H1 (cell line): Measurements from ENCODE around the gene PIEZO1. TPM values are rescaled to one million over a fixed set of nuclear protein-coding genes. Genes with fewer than 3 reads are reported as not detected.
A peak's percentile ranks its signal among the peaks of the same experiment; 100 is the strongest.

Experiments used
- CTCF ChIA-PET: fragments of 300-600 bp; sonication (Branson Sonifier 250); formaldehyde crosslinking; loops from one replicate; lab custom pipeline; 2021; ENCODE audit not compliant: partially characterized antibody; lab: Charles Lee
- POLR2A ChIA-PET: fragments of 300-600 bp; sonication (Branson Sonifier 250); formaldehyde crosslinking; loops from one replicate; lab custom pipeline; 2021; ENCODE audit warnings: inconsistent platforms; ENCODE audit not compliant: partially characterized antibody; lab: Charles Lee
- DNase-seq, 2 experiments: peaks; one replicate each; pipeline versions ENCODE4 v3.0.0 to v3.0.0-alpha.2; 2010 to 2022; ENCODE audit warnings: low spot score in 2 of 2, low read depth in 1 of 2, mixed read lengths in 1 of 2
- FAIRE-seq: peaks from 2 replicates; lab custom pipeline; 2011; peaks lifted over from hg19 to GRCh38; lab: Jason Lieb, UNC
- H2AFZ ChIP-seq: 2 replicates; pipeline ENCODE4 v1.8.1; 2012; ENCODE audit warnings: low read length, inconsistent platforms
- H2AK5ac ChIP-seq: 2 replicates; pipeline ENCODE4 v1.6.1; 2013; ENCODE audit warnings: low read depth, low read length
- H2BK120ac ChIP-seq: replicated peaks from 2 replicates; pipeline ENCODE3; 2013; ENCODE audit warnings: low read depth, low read length, inconsistent platforms
- H2BK12ac ChIP-seq: 2 replicates; pipeline ENCODE4 v1.6.1; 2013; ENCODE audit warnings: low read depth, low read length
- H2BK15ac ChIP-seq: 2 replicates; pipeline ENCODE4 v1.6.1; 2013; ENCODE audit warnings: low read length
- H2BK20ac ChIP-seq: 2 replicates; pipeline ENCODE4 v1.6.1; 2013; ENCODE audit warnings: low read length
- H2BK5ac ChIP-seq: 2 replicates; pipeline ENCODE4 v1.6.1; 2013; ENCODE audit warnings: low read depth, low read length
- H3K14ac ChIP-seq: 2 replicates; pipeline ENCODE4 v1.6.1; 2013; ENCODE audit warnings: inconsistent platforms; ENCODE audit not compliant: insufficient read length
- H3K18ac ChIP-seq: 2 replicates; pipeline ENCODE4 v1.6.1; 2013; ENCODE audit warnings: low read length; ENCODE audit errors: extremely low read depth
- H3K23ac ChIP-seq: 2 replicates; pipeline ENCODE4 v1.6.1; 2013; ENCODE audit warnings: inconsistent platforms; ENCODE audit not compliant: insufficient read length
- H3K23me2 ChIP-seq: 2 replicates; pipeline ENCODE4 v1.6.1; 2013; ENCODE audit warnings: low read depth, low read length
- H3K27ac ChIP-seq: 2 replicates; pipeline ENCODE4 v1.6.1; 2011; ENCODE audit warnings: low read depth, low read length, inconsistent platforms
- H3K27me3 ChIP-seq, 4 experiments: replicated peaks in 1 of 4; 1 replicate in 1 of 4; 2 replicates in 3 of 4; pipeline versions ENCODE4 v1.6.1 to v1.8.1; 2011 to 2013; ENCODE audit warnings: low read length in 3 of 4, mild to moderate bottlenecking in 3 of 4, inconsistent platforms in 2 of 4, mixed read lengths in 2 of 4, moderate library complexity in 1 of 4; ENCODE audit not compliant: control insufficient read depth in 3 of 4, insufficient read depth in 3 of 4; ENCODE audit errors: extremely low read depth in 1 of 4
- H3K36me3 ChIP-seq, 4 experiments: 2 replicates each; pipeline versions ENCODE4 v1.6.1 to v1.8.1; 2011 to 2013; ENCODE audit warnings: mild to moderate bottlenecking in 4 of 4, low read length in 3 of 4, moderate library complexity in 2 of 4, control low read depth in 1 of 4, inconsistent platforms in 1 of 4; ENCODE audit not compliant: insufficient read depth in 4 of 4, control insufficient read depth in 2 of 4
- H3K4ac ChIP-seq: replicated peaks from 2 replicates; pipeline ENCODE3; 2013; ENCODE audit warnings: low read length, low read depth, mixed read lengths, inconsistent platforms; ENCODE audit not compliant: insufficient read length
- H3K4me1 ChIP-seq, 4 experiments: replicated peaks in 1 of 4; 1 replicate in 1 of 4; 2 replicates in 3 of 4; pipeline versions ENCODE4 v1.6.1 to v1.8.1; 2011 to 2013; ENCODE audit warnings: low read length in 3 of 4, inconsistent platforms in 2 of 4, mixed read lengths in 1 of 4; ENCODE audit not compliant: insufficient read depth in 4 of 4, control insufficient read depth in 3 of 4
- H3K4me2 ChIP-seq, 2 experiments: 2 replicates each; pipeline versions ENCODE4 v1.6.1 to v1.8.1; 2011 to 2013; ENCODE audit warnings: low read depth in 2 of 2, low read length in 2 of 2, control low read depth in 1 of 2, inconsistent platforms in 1 of 2, mild to moderate bottlenecking in 1 of 2; ENCODE audit not compliant: insufficient read depth in 1 of 2
- H3K4me3 ChIP-seq, 4 experiments: fragments of 200-600, 300-600 bp in 1 of 4; sonication (generic), shearing (Covaris generic), sonication (Bioruptor Twin) in 1 of 4; 2 replicates each; pipeline versions ENCODE4 v1.5.1 to v1.8.1; 2011 to 2016; ENCODE audit warnings: low read length in 4 of 4, low read depth in 3 of 4, control low read depth in 2 of 4, inconsistent platforms in 2 of 4, mild to moderate bottlenecking in 2 of 4, mixed read lengths in 1 of 4, moderate library complexity in 1 of 4; ENCODE audit not compliant: insufficient read depth in 2 of 4; ENCODE audit errors: extremely low read depth in 1 of 4
- H3K56ac ChIP-seq: replicated peaks from 2 replicates; pipeline ENCODE3; 2013; ENCODE audit warnings: low read depth, mild to moderate bottlenecking, mixed read lengths, low read length, inconsistent platforms; ENCODE audit not compliant: insufficient read length
- H3K79me1 ChIP-seq: 2 replicates; pipeline ENCODE4 v1.6.1; 2013; ENCODE audit warnings: low read depth, low read length, control low read depth
- H3K79me2 ChIP-seq, 2 experiments: 2 replicates each; pipeline versions ENCODE4 v1.6.1 to v1.8.1; 2012 to 2013; ENCODE audit warnings: low read length in 2 of 2, mild to moderate bottlenecking in 2 of 2, inconsistent platforms in 1 of 2; ENCODE audit not compliant: insufficient read depth in 2 of 2, control insufficient read depth in 1 of 2
- H3K9ac ChIP-seq, 4 experiments: replicated peaks in 1 of 4; 1 replicate in 1 of 4; 2 replicates in 3 of 4; pipeline versions ENCODE4 v1.6.1 to v1.8.1; 2011 to 2013; ENCODE audit warnings: low read depth in 3 of 4, low read length in 3 of 4, control low read depth in 2 of 4, mild to moderate bottlenecking in 2 of 4, moderate library complexity in 2 of 4, inconsistent platforms in 1 of 4; ENCODE audit errors: extremely low read depth in 1 of 4
- H3K9me3 ChIP-seq, 2 experiments: 2 replicates each; pipeline versions ENCODE4 v1.6.1 to v1.8.1; 2012 to 2013; ENCODE audit warnings: mild to moderate bottlenecking in 2 of 2, moderate library complexity in 2 of 2, control low read depth in 1 of 2, inconsistent platforms in 1 of 2, low read depth in 1 of 2, low read length in 1 of 2, mixed read lengths in 1 of 2; ENCODE audit not compliant: insufficient read depth in 2 of 2
- H4K20me1 ChIP-seq, 2 experiments: replicated peaks in 1 of 2; 2 replicates each; pipeline versions ENCODE3 to v1.8.1; 2011 to 2013; ENCODE audit warnings: inconsistent platforms in 2 of 2, low read length in 2 of 2, mild to moderate bottlenecking in 1 of 2; ENCODE audit not compliant: insufficient read depth in 2 of 2, control insufficient read depth in 1 of 2
- H4K5ac ChIP-seq: 2 replicates; pipeline ENCODE4 v1.6.1; 2013; ENCODE audit warnings: low read length, low read depth, mixed read lengths, inconsistent platforms; ENCODE audit not compliant: insufficient read length
- H4K8ac ChIP-seq: 2 replicates; pipeline ENCODE4 v1.8.0; 2013; ENCODE audit warnings: mild to moderate bottlenecking, moderate library complexity, low read length, inconsistent platforms; ENCODE audit not compliant: insufficient read depth; ENCODE audit errors: extremely low read depth
- H4K91ac ChIP-seq: replicated peaks from 2 replicates; pipeline ENCODE3; 2013; ENCODE audit warnings: low read length, mixed read lengths, inconsistent platforms; ENCODE audit not compliant: insufficient read length
- ATF2 ChIP-seq: IDR thresholded peaks from 2 replicates; pipeline ENCODE4 v1.6.1; 2012; ENCODE audit warnings: low read length, inconsistent platforms
- CTCF ChIP-seq, 3 experiments: IDR thresholded peaks; 1 replicate in 2 of 3; 2 replicates in 1 of 3; pipeline versions ENCODE4 v1.5.1 to v1.6.1; 2011; ENCODE audit warnings: low read length in 3 of 3, mild to moderate bottlenecking in 3 of 3, inconsistent platforms in 2 of 3, low read depth in 1 of 3, moderate library complexity in 1 of 3; ENCODE audit not compliant: insufficient read depth in 1 of 3; ENCODE audit errors: control extremely low read depth in 1 of 3
- GABPA ChIP-seq: IDR thresholded peaks from 2 replicates; pipeline ENCODE4 v1.6.1; 2011; ENCODE audit warnings: mild to moderate bottlenecking, low read length, moderate library complexity, borderline replicate concordance; ENCODE audit not compliant: insufficient read depth
- MAFK ChIP-seq: IDR thresholded peaks from 2 replicates; pipeline ENCODE4 v1.6.1; 2012; ENCODE audit warnings: low read depth, mild to moderate bottlenecking, improper control_type of control experiment, low read length
- RXRA ChIP-seq: IDR thresholded peaks from 2 replicates; pipeline ENCODE4 v1.6.1; 2011; ENCODE audit warnings: low read depth, mild to moderate bottlenecking, low read length, moderate library complexity; ENCODE audit not compliant: insufficient read depth
- WGBS, 2 experiments: shearing (Covaris generic) in 1 of 2; methylation state at CpG; one replicate each; pipeline versions ENCODE4 v1.1.6 to v1.1.7; 2013 to 2015; ENCODE audit warnings: low lambda C conversion rate in 2 of 2, mixed read lengths in 2 of 2, inconsistent platforms in 1 of 2, low coverage in 1 of 2, missing lambda C conversion rate in 1 of 2; ENCODE audit not compliant: insufficient replicate concordance in 2 of 2, insufficient coverage in 1 of 2, insufficient read length in 1 of 2; ENCODE audit errors: extremely low coverage in 1 of 2, missing lambda C conversion rate in 1 of 2; 5-methylcytosine and 5-hydroxymethylcytosine counted together
- polyA plus RNA-seq, 7 experiments: library from polyadenylated mRNA; depleted of rRNA in 3 of 7; stranded (reverse) in 5 of 7; unstranded in 2 of 7; fragments of >200 nt in 5 of 7; fragments of 200-250 nt in 2 of 7; gene quantifications; 1 replicate in 5 of 7; 2 replicates in 1 of 7; 4 replicates in 1 of 7; pipeline versions ENCODE4 v1.2.1 to v1.2.3, GENCODE V29; 2011 to 2013; ENCODE audit warnings: missing spikeins in 2 of 7, mixed read lengths in 2 of 7
- total RNA-seq: library from RNA; stranded (reverse); fragmentation: NEBNext Ultra II Directional; extraction: Animal tissue kit (Norgen Biotek cat#: 25700); gene quantifications from 2 replicates; pipeline ENCODE4 v1.2.1, GENCODE V29; 2021
- TF ChIP-seq, protein P1 (sequence below): IDR thresholded peaks from 2 replicates; pipeline ENCODE4 v1.6.1; 2012; ENCODE audit warnings: inconsistent platforms

The PIEZO1 gene
- total and polyA plus RNA-seq, 2 of the 8 experiments (the other 6 are each of a cell fraction or from before 2014, with no cell fraction given): 42.3 to 67.5 TPM

DNA sequence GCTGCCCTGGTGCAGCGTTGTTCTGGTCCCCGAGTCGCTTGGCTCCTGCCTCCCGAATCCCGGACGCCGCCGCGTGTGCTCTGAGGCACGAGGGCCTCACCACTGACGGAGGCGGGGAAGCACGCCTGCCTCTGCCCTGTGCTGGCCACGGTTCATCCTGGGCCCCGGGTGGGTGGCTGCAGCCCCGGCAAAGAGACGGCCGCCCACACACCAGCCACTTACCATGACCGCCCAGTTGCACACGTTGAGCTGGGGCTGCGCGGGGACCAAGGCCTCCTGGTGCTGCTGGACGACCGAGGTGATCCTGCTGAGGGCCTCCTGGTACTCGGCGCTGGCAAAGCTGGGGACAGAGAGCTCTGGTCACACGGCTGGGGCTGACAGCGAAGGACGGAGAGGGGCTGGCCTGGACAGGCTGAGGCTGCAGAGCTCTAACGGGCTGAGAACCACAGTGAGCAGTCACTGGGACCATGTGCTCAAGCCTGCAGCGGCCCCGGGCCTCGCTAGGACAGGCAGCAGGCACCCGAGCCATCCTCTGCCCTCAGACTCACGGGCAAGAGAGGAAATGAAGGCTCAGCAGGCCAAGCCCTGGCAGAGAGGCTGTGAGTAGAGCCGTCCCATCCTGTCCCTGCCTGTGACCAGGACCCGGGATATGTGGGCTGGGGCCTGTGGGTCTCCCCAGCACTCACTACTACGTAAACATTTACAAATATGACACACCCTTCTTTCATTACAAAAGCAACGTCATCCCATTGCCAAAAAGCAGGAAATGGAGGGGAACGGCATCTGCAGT, 33.0 kb upstream of the PIEZO1 start:
- Histone ChIP-seq H3K4me2 (no peak overlapping the region), H2BK20ac (no peak overlapping the region), H3K56ac (no peak overlapping the region), H3K79me1 (no peaks in the 10 kb centered on the region), H2AK5ac (no peak overlapping the region), H3K9me3 (no peaks in the 10 kb centered on the region), H3K36me3 (no peaks in the 10 kb centered on the region), H2BK15ac (no peak overlapping the region), H3K23me2 (no peaks in the 10 kb centered on the region), H3K18ac (no peak overlapping the region), H3K79me2 (no peaks in the 10 kb centered on the region), H3K23ac (no peak overlapping the region), H2AFZ (no peak overlapping the region), H3K9ac (peak overlapping the region in 1 of 4 experiments; percentile 4; a peak in 1 of 7 replicates), H4K5ac (no peak overlapping the region), H2BK12ac (peak overlapping the region; percentile 80; the same call in 1 of the 2 replicates), H3K4ac (no peak overlapping the region), H2BK5ac (no peak overlapping the region; the same call in 1 of the 2 replicates), H2BK120ac (no peak overlapping the region), H3K27me3 (no peaks in the 10 kb centered on the region), H4K8ac (no peak overlapping the region), H3K14ac (no peak overlapping the region), H3K27ac (no peak overlapping the region; the same call in 1 of the 2 replicates), H4K91ac (no peak overlapping the region), H3K4me1 (no peaks in the 10 kb centered on the region), H3K4me3 (no peak overlapping the region), H4K20me1 (peaks cover 0 to 3% of the 10 kb centered on the region in 2 experiments)
- FAIRE-seq (no peak), DNase-seq (no peak)
- ChIA-PET POLR2A (interaction anchor here (1.1 to 9.0 kb wide), 4 partner anchors 8 to 338 kb away, joined by 3 to 77 read pairs (median 4); partner anchors contain the start of gene APRT), CTCF (interaction anchor here (0.9 to 3.5 kb wide), 9 partner anchors 10 to 400 kb away, joined by 3 to 15 read pairs (median 3); partner anchors contain the start of genes SLC22A31 and ZNF778)
- WGBS, 2 experiments: 92% methylated on average over 40 of the region's 40 CpGs; no CpG with 5 or more reads in 1 of the 2 experiments
- TF ChIP-seq, protein P1, sequence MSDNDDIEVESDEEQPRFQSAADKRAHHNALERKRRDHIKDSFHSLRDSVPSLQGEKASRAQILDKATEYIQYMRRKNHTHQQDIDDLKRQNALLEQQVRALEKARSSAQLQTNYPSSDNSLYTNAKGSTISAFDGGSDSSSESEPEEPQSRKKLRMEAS: no peak
- TF ChIP-seq GABPA: no peak
- TF ChIP-seq RXRA: no peak
- TF ChIP-seq MAFK: no peak
- no peak for TF ChIP-seq ATF2
- no peak for TF ChIP-seq CTCF (IDR thresholded peaks at IDR 0.05; ENCODE audit: control extremely low read depth in 1 of 3, insufficient read depth in 1 of 3, low read depth in 1 of 3, low read length in 3 of 3)
